Measurements from ENCODE around the gene NSMF. TPM values are rescaled to one million over a fixed set of nuclear protein-coding genes. Genes with fewer than 3 reads are reported as not detected.
A peak's percentile ranks its signal among the peaks of the same experiment; 100 is the strongest.

NSMF gene
- polyA plus RNA-seq, 4 donors: 25.4 to 76.9 (median 45.6) TPM

GRCh38 chr9:137487454-137488326 lies 28.6 kb upstream of the NSMF start:
- Histone ChIP-seq H3K27ac (ENCODE audit: low read depth in 1 of 3, low read length in 2 of 3) (no peak overlapping the region), H3K36me3 (ENCODE audit: control insufficient read depth in 3 of 3, insufficient read depth in 2 of 3, low read depth in 1 of 3, low read length in 3 of 3) (no peaks in the 10 kb centered on the region), H3K4me3 (ENCODE audit: low read depth in 1 of 3, low read length in 3 of 3) (no peak overlapping the region), H3K4me1 (ENCODE audit: control insufficient read depth in 3 of 3, insufficient read depth in 2 of 3, low read depth in 1 of 3, low read length in 2 of 3) (peaks cover 0 to 4% (median 0%) of the 10 kb centered on the region in 3 donors), H3K9me3 (ENCODE audit: control insufficient read depth in 2 of 2, insufficient read depth in 1 of 2, low read depth in 1 of 2, low read length in 1 of 2) (no peaks in the 10 kb centered on the region), H3K27me3 (ENCODE audit: control insufficient read depth in 3 of 3, insufficient read depth in 3 of 3, low read length in 3 of 3) (no peaks in the 10 kb centered on the region)
- DNase-seq (peak; percentile 14 to 37), FAIRE-seq (no peak)
- WGBS, 3 donors: 19 to 61% (median 34%) methylated on average over 41 of the region's 41 CpGs

GRCh38 chr9:137486545-137487453 lies 27.7 kb upstream of the NSMF start:
- Histone ChIP-seq H3K9me3 (ENCODE audit: control insufficient read depth in 2 of 2, insufficient read depth in 1 of 2, low read depth in 1 of 2, low read length in 1 of 2) (no peaks in the 10 kb centered on the region), H3K27me3 (ENCODE audit: control insufficient read depth in 3 of 3, insufficient read depth in 3 of 3, low read length in 3 of 3) (no peaks in the 10 kb centered on the region), H3K4me1 (ENCODE audit: control insufficient read depth in 3 of 3, insufficient read depth in 2 of 3, low read depth in 1 of 3, low read length in 2 of 3) (peaks cover 0 to 4% (median 0%) of the 10 kb centered on the region in 3 donors), H3K27ac (ENCODE audit: low read depth in 1 of 3, low read length in 2 of 3) (no peak overlapping the region), H3K36me3 (ENCODE audit: control insufficient read depth in 3 of 3, insufficient read depth in 2 of 3, low read depth in 1 of 3, low read length in 3 of 3) (no peaks in the 10 kb centered on the region), H3K4me3 (ENCODE audit: low read depth in 1 of 3, low read length in 3 of 3) (no peak overlapping the region)
- no peak for FAIRE-seq
- DNase-seq: no peak
- WGBS, 3 donors: 74 to 82% (median 76%) methylated on average over 35 of the region's 35 CpGs

- WGBS, 3 donors: 88 to 91% (median 89%) methylated on average over 15 of the region's 15 CpGs
- no peaks in the 10 kb centered on the region for H3K9me3 ChIP-seq (ENCODE audit: control insufficient read depth in 2 of 2, insufficient read depth in 1 of 2, low read depth in 1 of 2, low read length in 1 of 2)
- no peak for FAIRE-seq
Observed at GRCh38 chr9:137486141-137486490, 27.0 kb upstream of the NSMF start.

GRCh38 chr9:137485343-137486140 lies 26.4 kb upstream of the NSMF start:
- Histone ChIP-seq H3K9me3 (ENCODE audit: control insufficient read depth in 2 of 2, insufficient read depth in 1 of 2, low read depth in 1 of 2, low read length in 1 of 2) (no peaks in the 10 kb centered on the region), H3K4me3 (ENCODE audit: low read depth in 1 of 3, low read length in 3 of 3) (no peak overlapping the region), H3K36me3 (ENCODE audit: control insufficient read depth in 3 of 3, insufficient read depth in 2 of 3, low read depth in 1 of 3, low read length in 3 of 3) (no peaks in the 10 kb centered on the region), H3K4me1 (ENCODE audit: control insufficient read depth in 3 of 3, insufficient read depth in 2 of 3, low read depth in 1 of 3, low read length in 2 of 3) (peaks cover 0 to 4% (median 0%) of the 10 kb centered on the region in 3 donors), H3K27me3 (ENCODE audit: control insufficient read depth in 3 of 3, insufficient read depth in 3 of 3, low read length in 3 of 3) (no peaks in the 10 kb centered on the region), H3K27ac (ENCODE audit: low read depth in 1 of 3, low read length in 2 of 3) (no peak overlapping the region)
- WGBS, 3 donors: 85 to 90% (median 90%) methylated on average over 26 of the region's 26 CpGs
- FAIRE-seq: no peak
- no peak for DNase-seq

More at GRCh38 chr9:137486141-137486490, 27.0 kb upstream of the NSMF start:
- Histone ChIP-seq H3K4me1 (ENCODE audit: control insufficient read depth in 3 of 3, insufficient read depth in 2 of 3, low read depth in 1 of 3, low read length in 2 of 3) (peaks cover 0 to 4% (median 0%) of the 10 kb centered on the region in 3 donors), H3K4me3 (ENCODE audit: low read depth in 1 of 3, low read length in 3 of 3) (no peak overlapping the region), H3K27me3 (ENCODE audit: control insufficient read depth in 3 of 3, insufficient read depth in 3 of 3, low read length in 3 of 3) (no peaks in the 10 kb centered on the region), H3K27ac (ENCODE audit: low read depth in 1 of 3, low read length in 2 of 3) (no peak overlapping the region), H3K36me3 (ENCODE audit: control insufficient read depth in 3 of 3, insufficient read depth in 2 of 3, low read depth in 1 of 3, low read length in 3 of 3) (no peaks in the 10 kb centered on the region)
- no peak for DNase-seq

GRCh38 chr9:137484551-137485315 lies 25.6 kb upstream of the NSMF start:
- Histone ChIP-seq H3K4me3 (ENCODE audit: low read depth in 1 of 3, low read length in 3 of 3) (no peak overlapping the region), H3K27me3 (ENCODE audit: control insufficient read depth in 3 of 3, insufficient read depth in 3 of 3, low read length in 3 of 3) (no peaks in the 10 kb centered on the region), H3K27ac (ENCODE audit: low read depth in 1 of 3, low read length in 2 of 3) (no peak overlapping the region), H3K36me3 (ENCODE audit: control insufficient read depth in 3 of 3, insufficient read depth in 2 of 3, low read depth in 1 of 3, low read length in 3 of 3) (no peaks in the 10 kb centered on the region), H3K9me3 (ENCODE audit: control insufficient read depth in 2 of 2, insufficient read depth in 1 of 2, low read depth in 1 of 2, low read length in 1 of 2) (no peaks in the 10 kb centered on the region), H3K4me1 (ENCODE audit: control insufficient read depth in 3 of 3, insufficient read depth in 2 of 3, low read depth in 1 of 3, low read length in 2 of 3) (peaks cover 0 to 4% (median 0%) of the 10 kb centered on the region in 3 donors)
- no peak for FAIRE-seq
- 92 to 96% (median 96%) methylated on average over 22 to 27 of the region's 27 CpGs for WGBS, 3 donors
- DNase-seq: no peak

- 70 to 82% (median 79%) methylated on average over 24 to 26 of the region's 26 CpGs for WGBS, 3 donors
- FAIRE-seq (no peak), DNase-seq (no peak)
- no peaks in the 10 kb centered on the region for H3K27me3 ChIP-seq (ENCODE audit: control insufficient read depth in 3 of 3, insufficient read depth in 3 of 3, low read length in 3 of 3)
- no peak overlapping the region for H3K4me3 ChIP-seq (ENCODE audit: low read depth in 1 of 3, low read length in 3 of 3)
- H3K9me3 ChIP-seq (ENCODE audit: control insufficient read depth in 2 of 2, insufficient read depth in 1 of 2, low read depth in 1 of 2, low read length in 1 of 2): no peaks in the 10 kb centered on the region
- H3K36me3 ChIP-seq (ENCODE audit: control insufficient read depth in 3 of 3, insufficient read depth in 2 of 3, low read depth in 1 of 3, low read length in 3 of 3): no peaks in the 10 kb centered on the region
- H3K4me1 ChIP-seq (ENCODE audit: control insufficient read depth in 3 of 3, insufficient read depth in 2 of 3, low read depth in 1 of 3, low read length in 2 of 3): no peaks in the 10 kb centered on the region
- peak overlapping the region in 1 of 3 donors; percentile 1 for H3K27ac ChIP-seq (ENCODE audit: low read depth in 1 of 3, low read length in 2 of 3)
Observed at GRCh38 chr9:137482094-137482781, 23.1 kb upstream of the NSMF start.

All from small intestine (tissue), 7 donors.